Measurements from ENCODE around the gene ZNF697.
"Not testable (repeated sequence)": the region's sequence is repeated elsewhere in the genome, so short reads cannot be mapped to it uniquely, and the experiment has no call there.

The ZNF697 gene

GRCh38 chr1:119595168-119595567, 52.9 kb downstream of the ZNF697 start:
- no peaks in the 10 kb centered on the region for H3K4me1 ChIP-seq (ENCODE audit: control insufficient read depth in 1 of 2, insufficient read depth in 1 of 2, low read depth in 1 of 2, low read length in 1 of 2)
- H3K4me3 ChIP-seq (ENCODE audit: low read depth in 1 of 2, low read length in 1 of 2): no peak overlapping the region
- TF ChIP-seq, protein P1, sequence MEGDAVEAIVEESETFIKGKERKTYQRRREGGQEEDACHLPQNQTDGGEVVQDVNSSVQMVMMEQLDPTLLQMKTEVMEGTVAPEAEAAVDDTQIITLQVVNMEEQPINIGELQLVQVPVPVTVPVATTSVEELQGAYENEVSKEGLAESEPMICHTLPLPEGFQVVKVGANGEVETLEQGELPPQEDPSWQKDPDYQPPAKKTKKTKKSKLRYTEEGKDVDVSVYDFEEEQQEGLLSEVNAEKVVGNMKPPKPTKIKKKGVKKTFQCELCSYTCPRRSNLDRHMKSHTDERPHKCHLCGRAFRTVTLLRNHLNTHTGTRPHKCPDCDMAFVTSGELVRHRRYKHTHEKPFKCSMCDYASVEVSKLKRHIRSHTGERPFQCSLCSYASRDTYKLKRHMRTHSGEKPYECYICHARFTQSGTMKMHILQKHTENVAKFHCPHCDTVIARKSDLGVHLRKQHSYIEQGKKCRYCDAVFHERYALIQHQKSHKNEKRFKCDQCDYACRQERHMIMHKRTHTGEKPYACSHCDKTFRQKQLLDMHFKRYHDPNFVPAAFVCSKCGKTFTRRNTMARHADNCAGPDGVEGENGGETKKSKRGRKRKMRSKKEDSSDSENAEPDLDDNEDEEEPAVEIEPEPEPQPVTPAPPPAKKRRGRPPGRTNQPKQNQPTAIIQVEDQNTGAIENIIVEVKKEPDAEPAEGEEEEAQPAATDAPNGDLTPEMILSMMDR (IDR thresholded peaks at IDR 0.05): no peak
- H3K36me3 ChIP-seq: no peaks in the 10 kb centered on the region
- peaks cover 23% of the 10 kb centered on the region for H3K27me3 ChIP-seq
- H3K9me3 ChIP-seq: no peaks in the 10 kb centered on the region
- H3K27ac ChIP-seq: no peak overlapping the region

GRCh38 chr1:119594376-119594775, 53.7 kb downstream of the ZNF697 start:
- Histone ChIP-seq H3K36me3 (no peaks in the 10 kb centered on the region), H3K4me3 (ENCODE audit: low read depth in 1 of 2, low read length in 1 of 2) (no peak overlapping the region), H3K9me3 (no peaks in the 10 kb centered on the region), H3K27me3 (peaks cover 26% of the 10 kb centered on the region), H3K4me1 (ENCODE audit: control insufficient read depth in 1 of 2, insufficient read depth in 1 of 2, low read depth in 1 of 2, low read length in 1 of 2) (no peaks in the 10 kb centered on the region), H3K27ac (no peak overlapping the region)
- TF ChIP-seq, protein P1 (IDR thresholded peaks at IDR 0.05): no peak

DNA sequence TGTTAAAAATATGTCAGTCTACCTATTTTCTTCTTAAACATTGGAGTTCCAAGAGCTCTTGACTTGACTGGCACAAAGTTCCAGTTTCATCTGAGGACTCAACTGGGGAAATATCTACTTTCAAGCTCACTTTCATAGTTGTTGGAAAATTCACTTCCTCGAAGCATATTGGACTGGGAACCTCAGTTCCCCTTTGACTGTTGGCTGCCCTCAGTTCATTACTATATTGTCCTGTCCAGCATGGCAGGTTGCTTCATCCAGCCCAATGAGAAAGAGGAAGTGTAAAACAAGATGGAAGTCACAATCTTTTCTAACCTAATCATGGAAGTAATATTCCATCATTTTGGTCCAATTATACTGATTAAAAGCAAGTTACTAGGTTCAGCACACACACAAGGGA, 54.3 kb downstream of the ZNF697 start:
- peak overlapping the region; percentile 16 for H3K27ac ChIP-seq
- no peaks in the 10 kb centered on the region for H3K9me3 ChIP-seq
- no peak overlapping the region for H3K4me3 ChIP-seq (ENCODE audit: low read depth in 1 of 2, low read length in 1 of 2)
- H3K36me3 ChIP-seq: no peaks in the 10 kb centered on the region
- TF ChIP-seq, protein P1 (IDR thresholded peaks at IDR 0.05): no peak
- peaks cover 32% of the 10 kb centered on the region for H3K27me3 ChIP-seq
- H3K4me1 ChIP-seq (ENCODE audit: control insufficient read depth in 1 of 2, insufficient read depth in 1 of 2, low read depth in 1 of 2, low read length in 1 of 2): no peaks in the 10 kb centered on the region

DNA sequence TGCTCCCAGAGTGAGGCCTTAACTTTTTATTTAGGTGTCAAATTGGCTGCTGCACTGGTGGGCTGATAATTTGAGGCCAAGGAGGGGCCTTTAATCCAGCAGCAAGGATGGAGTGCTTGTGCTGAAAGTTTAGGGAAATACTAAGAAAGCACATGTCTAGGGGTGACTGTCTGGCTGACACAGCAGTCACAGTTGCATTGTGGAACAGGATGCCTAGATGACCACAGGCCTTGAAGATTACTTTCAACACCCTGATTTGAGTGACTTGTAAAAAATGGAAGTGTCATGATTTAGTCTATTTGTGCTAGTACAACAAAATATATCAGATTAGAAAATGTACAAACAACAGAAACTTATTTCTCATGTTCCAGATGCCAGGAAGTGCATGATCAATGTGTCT, 57.7 kb downstream of the ZNF697 start:
- Histone ChIP-seq H3K9me3 (no peaks in the 10 kb centered on the region), H3K27me3 (peaks cover 42% of the 10 kb centered on the region), H3K36me3 (no peaks in the 10 kb centered on the region), H3K4me1 (ENCODE audit: control insufficient read depth in 1 of 2, insufficient read depth in 1 of 2, low read depth in 1 of 2, low read length in 1 of 2) (no peaks in the 10 kb centered on the region), H3K27ac (no peak overlapping the region), H3K4me3 (ENCODE audit: low read depth in 1 of 2, low read length in 1 of 2) (no peak overlapping the region)
- TF ChIP-seq, protein P1 (IDR thresholded peaks at IDR 0.05): no peak

DNA sequence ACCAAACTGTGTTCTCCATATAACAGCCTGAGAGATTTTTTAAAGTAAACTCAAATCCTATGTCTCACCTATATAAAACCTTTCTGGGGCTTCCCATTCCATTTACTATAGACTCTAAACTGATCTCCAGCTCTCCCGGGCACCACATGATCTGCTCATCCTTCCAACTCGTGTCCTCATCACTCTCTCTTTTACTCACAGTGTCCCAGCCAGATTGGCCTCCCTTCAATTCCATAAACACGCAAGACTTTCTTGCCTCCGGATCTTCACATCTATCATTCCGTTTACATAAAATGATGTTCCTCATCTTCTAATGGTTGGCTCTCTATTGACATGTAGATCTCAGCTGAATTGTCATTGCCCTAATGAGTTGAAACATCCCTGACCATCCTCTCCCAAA, 59.4 kb downstream of the ZNF697 start:
- Histone ChIP-seq H3K27me3 (peaks cover 38% of the 10 kb centered on the region), H3K36me3 (no peaks in the 10 kb centered on the region), H3K4me3 (ENCODE audit: low read depth in 1 of 2, low read length in 1 of 2) (no peak overlapping the region), H3K27ac (no peak overlapping the region), H3K4me1 (ENCODE audit: control insufficient read depth in 1 of 2, insufficient read depth in 1 of 2, low read depth in 1 of 2, low read length in 1 of 2) (no peaks in the 10 kb centered on the region), H3K9me3 (no peaks in the 10 kb centered on the region)
- TF ChIP-seq, protein P1 (IDR thresholded peaks at IDR 0.05): no peak

GRCh38 chr1:119587341-119587740, 60.7 kb downstream of the ZNF697 start:
- TF ChIP-seq, protein P1 (IDR thresholded peaks at IDR 0.05): no peak
- Histone ChIP-seq H3K4me1 (ENCODE audit: control insufficient read depth in 1 of 2, insufficient read depth in 1 of 2, low read depth in 1 of 2, low read length in 1 of 2) (no peaks in the 10 kb centered on the region), H3K36me3 (no peaks in the 10 kb centered on the region), H3K9me3 (no peaks in the 10 kb centered on the region), H3K27me3 (peaks cover 33% of the 10 kb centered on the region), H3K4me3 (ENCODE audit: low read depth in 1 of 2, low read length in 1 of 2) (no peak overlapping the region), H3K27ac (no peak overlapping the region)

DNA sequence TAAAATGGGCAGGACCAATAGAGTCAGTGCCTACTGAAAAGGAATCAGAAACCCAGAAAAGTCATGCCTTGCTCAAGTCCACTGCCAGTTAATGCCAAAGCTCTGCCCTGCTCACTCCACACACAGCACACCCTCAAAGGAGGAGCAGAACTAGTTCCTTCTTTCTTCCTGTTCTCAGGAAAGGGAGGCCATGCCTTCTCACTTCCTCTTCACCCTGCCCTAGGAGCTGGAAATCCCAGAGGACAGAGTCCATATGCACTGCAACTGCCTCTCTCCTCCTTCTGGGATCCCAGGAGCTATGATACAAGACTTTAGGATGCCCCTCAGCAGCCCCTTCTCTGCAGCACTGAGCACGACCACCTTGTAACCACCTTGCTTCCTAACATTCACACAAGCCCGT, 62.3 kb downstream of the ZNF697 start:
- H3K27ac ChIP-seq; H3K4me3 ChIP-seq (ENCODE audit: low read depth in 1 of 2, low read length in 1 of 2); H3K4me1 ChIP-seq (ENCODE audit: control insufficient read depth in 1 of 2, insufficient read depth in 1 of 2, low read depth in 1 of 2, low read length in 1 of 2); H3K36me3 ChIP-seq; H3K9me3 ChIP-seq: not testable (repeated sequence)
- H3K27me3 ChIP-seq: peaks cover 20% of the 10 kb centered on the region

Data from neutrophil (primary cell).